Measurements from ENCODE around the gene SDHD. TPM values are rescaled to one million over a fixed set of nuclear protein-coding genes. Genes with fewer than 3 reads are reported as not detected.

The SDHD gene
- total and polyA plus RNA-seq, 9 of the 15 experiments (the other 6 are each of a cell fraction or from before 2014, with no cell fraction given), result 150 to 1,225 (median 215) TPM

DNA sequence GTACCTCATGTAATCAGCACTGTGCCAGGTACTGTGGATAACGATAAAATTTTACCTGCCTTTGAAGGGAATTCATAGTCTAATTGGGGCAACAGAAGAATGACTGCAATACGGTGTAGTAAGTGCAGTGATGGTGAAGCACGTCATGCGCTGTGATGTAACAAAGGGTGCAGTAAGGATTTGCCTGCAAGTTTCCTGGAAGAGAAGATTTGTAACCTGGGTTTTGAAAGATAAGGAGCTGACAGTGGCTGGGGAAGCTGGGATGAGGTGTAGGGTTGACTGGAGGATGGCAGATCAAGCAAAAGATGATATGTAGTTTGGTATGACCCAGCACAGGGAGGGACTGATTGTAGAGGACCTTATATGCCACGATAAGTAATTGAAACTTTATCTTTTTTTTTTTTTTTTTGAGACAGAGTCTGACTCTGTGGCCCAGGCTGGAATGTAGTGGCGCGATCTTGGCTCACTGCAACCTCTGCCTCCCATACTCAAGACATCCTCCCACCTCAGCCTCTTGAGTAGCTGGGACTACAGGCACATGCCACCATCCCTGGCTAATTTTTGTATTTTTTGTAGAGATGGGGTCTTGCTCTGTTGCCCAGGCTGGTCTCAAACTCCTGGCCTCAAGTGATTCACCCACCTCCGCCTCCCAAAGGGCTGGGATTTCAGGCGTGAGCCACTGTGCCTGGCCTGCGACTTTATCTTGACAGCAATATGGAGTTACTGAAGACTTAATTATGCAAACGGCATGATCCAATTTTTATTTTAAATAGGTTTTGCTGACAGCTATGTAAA lies 11.3 kb downstream of the SDHD start (continued):
- TF ChIP-seq, protein P1, sequence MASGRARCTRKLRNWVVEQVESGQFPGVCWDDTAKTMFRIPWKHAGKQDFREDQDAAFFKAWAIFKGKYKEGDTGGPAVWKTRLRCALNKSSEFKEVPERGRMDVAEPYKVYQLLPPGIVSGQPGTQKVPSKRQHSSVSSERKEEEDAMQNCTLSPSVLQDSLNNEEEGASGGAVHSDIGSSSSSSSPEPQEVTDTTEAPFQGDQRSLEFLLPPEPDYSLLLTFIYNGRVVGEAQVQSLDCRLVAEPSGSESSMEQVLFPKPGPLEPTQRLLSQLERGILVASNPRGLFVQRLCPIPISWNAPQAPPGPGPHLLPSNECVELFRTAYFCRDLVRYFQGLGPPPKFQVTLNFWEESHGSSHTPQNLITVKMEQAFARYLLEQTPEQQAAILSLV (tag; IDR thresholded peaks at IDR 0.05), result no peak
- TF ChIP-seq TARDBP (IDR thresholded peaks at IDR 0.05) (no peak), POLR2B (IDR thresholded peaks at IDR 0.05; ENCODE audit: low read depth, partially characterized antibody) (no peak), MTA3 (IDR thresholded peaks at IDR 0.05; ENCODE audit: borderline replicate concordance) (peak; percentile 91), COPS2 (conservative IDR thresholded peaks at IDR 0.05) (no peak), SRSF1 (IDR thresholded peaks at IDR 0.05; ENCODE audit: low read depth, low read length) (no peak), RBM22 (IDR thresholded peaks at IDR 0.05; ENCODE audit: low read depth, low read length, poor library complexity, severe bottlenecking) (no peak), SAFB (IDR thresholded peaks at IDR 0.05; ENCODE audit: borderline replicate concordance, low read depth, low read length) (no peak), MAFK (IDR thresholded peaks at IDR 0.05; ENCODE audit: low read length) (no peak), ZNF561 (CRISPR knock-in tag; conservative IDR thresholded peaks at IDR 0.05) (no peak), ILF3 (IDR thresholded peaks at IDR 0.05; ENCODE audit: borderline replicate concordance) (no peak), TSHZ1 (CRISPR knock-in tag; IDR thresholded peaks at IDR 0.05) (no peak), ZNF165 (CRISPR knock-in tag; IDR thresholded peaks at IDR 0.05; ENCODE audit: borderline replicate concordance) (no peak), GATAD2B (IDR thresholded peaks at IDR 0.05; ENCODE audit: borderline replicate concordance) (no peak), MAFG (tag; conservative IDR thresholded peaks at IDR 0.05) (no peak), CXXC5 (CRISPR knock-in tag; IDR thresholded peaks at IDR 0.05) (no peak), CC2D1A (IDR thresholded peaks at IDR 0.05) (no peak)
- TF ChIP-seq, protein P2, sequence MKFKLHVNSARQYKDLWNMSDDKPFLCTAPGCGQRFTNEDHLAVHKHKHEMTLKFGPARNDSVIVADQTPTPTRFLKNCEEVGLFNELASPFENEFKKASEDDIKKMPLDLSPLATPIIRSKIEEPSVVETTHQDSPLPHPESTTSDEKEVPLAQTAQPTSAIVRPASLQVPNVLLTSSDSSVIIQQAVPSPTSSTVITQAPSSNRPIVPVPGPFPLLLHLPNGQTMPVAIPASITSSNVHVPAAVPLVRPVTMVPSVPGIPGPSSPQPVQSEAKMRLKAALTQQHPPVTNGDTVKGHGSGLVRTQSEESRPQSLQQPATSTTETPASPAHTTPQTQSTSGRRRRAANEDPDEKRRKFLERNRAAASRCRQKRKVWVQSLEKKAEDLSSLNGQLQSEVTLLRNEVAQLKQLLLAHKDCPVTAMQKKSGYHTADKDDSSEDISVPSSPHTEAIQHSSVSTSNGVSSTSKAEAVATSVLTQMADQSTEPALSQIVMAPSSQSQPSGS (CRISPR knock-in tag; IDR thresholded peaks at IDR 0.05), result no peak
- TF ChIP-seq, protein P3, sequence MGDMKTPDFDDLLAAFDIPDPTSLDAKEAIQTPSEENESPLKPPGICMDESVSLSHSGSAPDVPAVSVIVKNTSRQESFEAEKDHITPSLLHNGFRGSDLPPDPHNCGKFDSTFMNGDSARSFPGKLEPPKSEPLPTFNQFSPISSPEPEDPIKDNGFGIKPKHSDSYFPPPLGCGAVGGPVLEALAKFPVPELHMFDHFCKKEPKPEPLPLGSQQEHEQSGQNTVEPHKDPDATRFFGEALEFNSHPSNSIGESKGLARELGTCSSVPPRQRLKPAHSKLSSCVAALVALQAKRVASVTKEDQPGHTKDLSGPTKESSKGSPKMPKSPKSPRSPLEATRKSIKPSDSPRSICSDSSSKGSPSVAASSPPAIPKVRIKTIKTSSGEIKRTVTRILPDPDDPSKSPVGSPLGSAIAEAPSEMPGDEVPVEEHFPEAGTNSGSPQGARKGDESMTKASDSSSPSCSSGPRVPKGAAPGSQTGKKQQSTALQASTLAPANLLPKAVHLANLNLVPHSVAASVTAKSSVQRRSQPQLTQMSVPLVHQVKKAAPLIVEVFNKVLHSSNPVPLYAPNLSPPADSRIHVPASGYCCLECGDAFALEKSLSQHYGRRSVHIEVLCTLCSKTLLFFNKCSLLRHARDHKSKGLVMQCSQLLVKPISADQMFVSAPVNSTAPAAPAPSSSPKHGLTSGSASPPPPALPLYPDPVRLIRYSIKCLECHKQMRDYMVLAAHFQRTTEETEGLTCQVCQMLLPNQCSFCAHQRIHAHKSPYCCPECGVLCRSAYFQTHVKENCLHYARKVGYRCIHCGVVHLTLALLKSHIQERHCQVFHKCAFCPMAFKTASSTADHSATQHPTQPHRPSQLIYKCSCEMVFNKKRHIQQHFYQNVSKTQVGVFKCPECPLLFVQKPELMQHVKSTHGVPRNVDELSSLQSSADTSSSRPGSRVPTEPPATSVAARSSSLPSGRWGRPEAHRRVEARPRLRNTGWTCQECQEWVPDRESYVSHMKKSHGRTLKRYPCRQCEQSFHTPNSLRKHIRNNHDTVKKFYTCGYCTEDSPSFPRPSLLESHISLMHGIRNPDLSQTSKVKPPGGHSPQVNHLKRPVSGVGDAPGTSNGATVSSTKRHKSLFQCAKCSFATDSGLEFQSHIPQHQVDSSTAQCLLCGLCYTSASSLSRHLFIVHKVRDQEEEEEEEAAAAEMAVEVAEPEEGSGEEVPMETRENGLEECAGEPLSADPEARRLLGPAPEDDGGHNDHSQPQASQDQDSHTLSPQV (IDR thresholded peaks at IDR 0.05), result no peak

All from K562 (cell line).